ENCODE data around the gene SGCA. TPM values are rescaled to one million over a fixed set of nuclear protein-coding genes. Genes with fewer than 3 reads are reported as not detected.

SGCA gene
- total and polyA plus RNA-seq, 10 of the 15 experiments (the other 5 are each of a cell fraction or from before 2014, with no cell fraction given): 0.13 to 2.2 (median 0.50) TPM; not detected in 2

DNA sequence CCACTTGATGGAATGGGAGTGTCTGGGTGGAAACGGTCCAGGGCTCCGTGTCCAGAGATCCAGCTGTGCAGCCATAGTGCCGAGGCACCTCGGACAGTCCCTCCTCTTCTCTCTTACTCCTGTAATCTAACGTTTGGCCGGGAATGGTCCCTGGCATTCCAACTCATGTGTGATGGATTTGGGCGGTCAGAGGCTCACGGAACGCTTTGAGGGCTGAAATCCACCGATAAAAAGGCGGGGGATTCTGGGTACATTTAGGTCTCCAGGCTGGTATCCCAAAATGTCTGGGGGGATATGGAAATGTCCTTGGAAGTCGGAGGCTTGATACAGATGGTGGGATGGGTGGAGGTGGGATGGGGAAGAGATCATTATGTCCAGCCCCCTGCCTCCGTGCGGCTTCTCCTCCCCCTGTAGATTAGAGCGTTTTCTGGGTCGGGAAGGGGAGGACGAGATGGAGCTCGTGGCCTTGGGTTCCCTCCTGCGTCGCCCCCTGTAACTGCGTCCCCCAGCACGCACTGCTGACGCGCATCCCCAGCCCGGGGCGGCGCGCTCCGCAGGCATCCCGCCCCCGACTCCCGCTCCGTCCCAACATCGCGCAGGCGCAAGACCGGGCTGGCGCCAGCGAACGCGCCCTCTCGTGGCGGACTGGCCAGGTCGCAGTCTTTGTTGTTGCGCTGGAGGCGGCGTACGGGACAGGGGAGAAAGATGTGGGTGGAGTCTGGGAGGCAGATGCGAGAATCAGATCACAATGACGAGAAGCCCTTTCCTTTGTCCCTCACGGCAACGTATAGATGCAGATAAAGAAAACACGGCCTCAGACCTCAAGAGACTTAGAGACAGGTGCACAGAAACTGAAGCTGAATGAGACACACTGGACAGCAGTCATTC is 4.5 kb upstream of the SGCA start (continued):
- TF ChIP-seq MYB (IDR thresholded peaks at IDR 0.05; ENCODE audit: borderline replicate concordance, low read depth, low read length) (0 out of 2 replicates have a peak, but pooled peaks have one; percentile 31), CBX5 (IDR thresholded peaks at IDR 0.05; ENCODE audit: low read depth) (no peak), EP300 (IDR thresholded peaks at IDR 0.05; ENCODE audit: borderline replicate concordance in 1 of 2, control insufficient read depth in 1 of 2, low read depth in 2 of 2, low read length in 2 of 2) (no peak), GABPA (IDR thresholded peaks at IDR 0.05; ENCODE audit: low read depth) (no peak), MTA3 (IDR thresholded peaks at IDR 0.05; ENCODE audit: borderline replicate concordance, low read length) (no peak; the same call in 1 of the 2 replicates), SUPT20H (IDR thresholded peaks at IDR 0.05; ENCODE audit: borderline replicate concordance, control insufficient read depth, low read depth, low read length) (no peak), SMARCA5 (IDR thresholded peaks at IDR 0.05) (peak; percentile 74; the same call in 1 of the 2 replicates), STAT1 (conservative IDR thresholded peaks at IDR 0.05) (no peak), BCL11A (IDR thresholded peaks at IDR 0.05; ENCODE audit: low read depth, low read length) (no peak), HDAC2 (IDR thresholded peaks at IDR 0.05) (no peak), NRF1 (conservative IDR thresholded peaks at IDR 0.05; ENCODE audit: low read depth, low read length) (peak; percentile 81)
- TF ChIP-seq, protein P1, sequence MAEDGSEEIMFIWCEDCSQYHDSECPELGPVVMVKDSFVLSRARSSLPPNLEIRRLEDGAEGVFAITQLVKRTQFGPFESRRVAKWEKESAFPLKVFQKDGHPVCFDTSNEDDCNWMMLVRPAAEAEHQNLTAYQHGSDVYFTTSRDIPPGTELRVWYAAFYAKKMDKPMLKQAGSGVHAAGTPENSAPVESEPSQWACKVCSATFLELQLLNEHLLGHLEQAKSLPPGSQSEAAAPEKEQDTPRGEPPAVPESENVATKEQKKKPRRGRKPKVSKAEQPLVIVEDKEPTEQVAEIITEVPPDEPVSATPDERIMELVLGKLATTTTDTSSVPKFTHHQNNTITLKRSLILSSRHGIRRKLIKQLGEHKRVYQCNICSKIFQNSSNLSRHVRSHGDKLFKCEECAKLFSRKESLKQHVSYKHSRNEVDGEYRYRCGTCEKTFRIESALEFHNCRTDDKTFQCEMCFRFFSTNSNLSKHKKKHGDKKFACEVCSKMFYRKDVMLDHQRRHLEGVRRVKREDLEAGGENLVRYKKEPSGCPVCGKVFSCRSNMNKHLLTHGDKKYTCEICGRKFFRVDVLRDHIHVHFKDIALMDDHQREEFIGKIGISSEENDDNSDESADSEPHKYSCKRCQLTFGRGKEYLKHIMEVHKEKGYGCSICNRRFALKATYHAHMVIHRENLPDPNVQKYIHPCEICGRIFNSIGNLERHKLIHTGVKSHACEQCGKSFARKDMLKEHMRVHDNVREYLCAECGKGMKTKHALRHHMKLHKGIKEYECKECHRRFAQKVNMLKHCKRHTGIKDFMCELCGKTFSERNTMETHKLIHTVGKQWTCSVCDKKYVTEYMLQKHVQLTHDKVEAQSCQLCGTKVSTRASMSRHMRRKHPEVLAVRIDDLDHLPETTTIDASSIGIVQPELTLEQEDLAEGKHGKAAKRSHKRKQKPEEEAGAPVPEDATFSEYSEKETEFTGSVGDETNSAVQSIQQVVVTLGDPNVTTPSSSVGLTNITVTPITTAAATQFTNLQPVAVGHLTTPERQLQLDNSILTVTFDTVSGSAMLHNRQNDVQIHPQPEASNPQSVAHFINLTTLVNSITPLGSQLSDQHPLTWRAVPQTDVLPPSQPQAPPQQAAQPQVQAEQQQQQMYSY (CRISPR knock-in tag; IDR thresholded peaks at IDR 0.05): no peak
- TF ChIP-seq, protein P2, sequence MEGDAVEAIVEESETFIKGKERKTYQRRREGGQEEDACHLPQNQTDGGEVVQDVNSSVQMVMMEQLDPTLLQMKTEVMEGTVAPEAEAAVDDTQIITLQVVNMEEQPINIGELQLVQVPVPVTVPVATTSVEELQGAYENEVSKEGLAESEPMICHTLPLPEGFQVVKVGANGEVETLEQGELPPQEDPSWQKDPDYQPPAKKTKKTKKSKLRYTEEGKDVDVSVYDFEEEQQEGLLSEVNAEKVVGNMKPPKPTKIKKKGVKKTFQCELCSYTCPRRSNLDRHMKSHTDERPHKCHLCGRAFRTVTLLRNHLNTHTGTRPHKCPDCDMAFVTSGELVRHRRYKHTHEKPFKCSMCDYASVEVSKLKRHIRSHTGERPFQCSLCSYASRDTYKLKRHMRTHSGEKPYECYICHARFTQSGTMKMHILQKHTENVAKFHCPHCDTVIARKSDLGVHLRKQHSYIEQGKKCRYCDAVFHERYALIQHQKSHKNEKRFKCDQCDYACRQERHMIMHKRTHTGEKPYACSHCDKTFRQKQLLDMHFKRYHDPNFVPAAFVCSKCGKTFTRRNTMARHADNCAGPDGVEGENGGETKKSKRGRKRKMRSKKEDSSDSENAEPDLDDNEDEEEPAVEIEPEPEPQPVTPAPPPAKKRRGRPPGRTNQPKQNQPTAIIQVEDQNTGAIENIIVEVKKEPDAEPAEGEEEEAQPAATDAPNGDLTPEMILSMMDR (IDR thresholded peaks at IDR 0.05 in 2 of 3, conservative IDR thresholded peaks at IDR 0.05 in 1 of 3; ENCODE audit: control insufficient read depth in 2 of 3, extremely low read depth in 1 of 3, insufficient read depth in 1 of 3, low read depth in 3 of 3, low read length in 3 of 3): peak; percentile 93 to 98 (median 97)
- TF ChIP-seq, protein P3, sequence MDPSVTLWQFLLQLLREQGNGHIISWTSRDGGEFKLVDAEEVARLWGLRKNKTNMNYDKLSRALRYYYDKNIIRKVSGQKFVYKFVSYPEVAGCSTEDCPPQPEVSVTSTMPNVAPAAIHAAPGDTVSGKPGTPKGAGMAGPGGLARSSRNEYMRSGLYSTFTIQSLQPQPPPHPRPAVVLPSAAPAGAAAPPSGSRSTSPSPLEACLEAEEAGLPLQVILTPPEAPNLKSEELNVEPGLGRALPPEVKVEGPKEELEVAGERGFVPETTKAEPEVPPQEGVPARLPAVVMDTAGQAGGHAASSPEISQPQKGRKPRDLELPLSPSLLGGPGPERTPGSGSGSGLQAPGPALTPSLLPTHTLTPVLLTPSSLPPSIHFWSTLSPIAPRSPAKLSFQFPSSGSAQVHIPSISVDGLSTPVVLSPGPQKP (IDR thresholded peaks at IDR 0.05; ENCODE audit: low read depth, low read length): 0 out of 2 replicates have a peak, but pooled peaks have one; percentile 28
- TF ChIP-seq, protein P4, sequence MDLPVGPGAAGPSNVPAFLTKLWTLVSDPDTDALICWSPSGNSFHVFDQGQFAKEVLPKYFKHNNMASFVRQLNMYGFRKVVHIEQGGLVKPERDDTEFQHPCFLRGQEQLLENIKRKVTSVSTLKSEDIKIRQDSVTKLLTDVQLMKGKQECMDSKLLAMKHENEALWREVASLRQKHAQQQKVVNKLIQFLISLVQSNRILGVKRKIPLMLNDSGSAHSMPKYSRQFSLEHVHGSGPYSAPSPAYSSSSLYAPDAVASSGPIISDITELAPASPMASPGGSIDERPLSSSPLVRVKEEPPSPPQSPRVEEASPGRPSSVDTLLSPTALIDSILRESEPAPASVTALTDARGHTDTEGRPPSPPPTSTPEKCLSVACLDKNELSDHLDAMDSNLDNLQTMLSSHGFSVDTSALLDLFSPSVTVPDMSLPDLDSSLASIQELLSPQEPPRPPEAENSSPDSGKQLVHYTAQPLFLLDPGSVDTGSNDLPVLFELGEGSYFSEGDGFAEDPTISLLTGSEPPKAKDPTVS (IDR thresholded peaks at IDR 0.05; ENCODE audit: low read depth, low read length): peak; percentile 33; the same call in 1 of the 2 replicates
- TF ChIP-seq, protein P5, sequence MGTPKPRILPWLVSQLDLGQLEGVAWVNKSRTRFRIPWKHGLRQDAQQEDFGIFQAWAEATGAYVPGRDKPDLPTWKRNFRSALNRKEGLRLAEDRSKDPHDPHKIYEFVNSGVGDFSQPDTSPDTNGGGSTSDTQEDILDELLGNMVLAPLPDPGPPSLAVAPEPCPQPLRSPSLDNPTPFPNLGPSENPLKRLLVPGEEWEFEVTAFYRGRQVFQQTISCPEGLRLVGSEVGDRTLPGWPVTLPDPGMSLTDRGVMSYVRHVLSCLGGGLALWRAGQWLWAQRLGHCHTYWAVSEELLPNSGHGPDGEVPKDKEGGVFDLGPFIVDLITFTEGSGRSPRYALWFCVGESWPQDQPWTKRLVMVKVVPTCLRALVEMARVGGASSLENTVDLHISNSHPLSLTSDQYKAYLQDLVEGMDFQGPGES (IDR thresholded peaks at IDR 0.05): 0 out of 2 replicates have a peak, but pooled peaks have one; percentile 11

All from GM12878 (cell line).